SW480 (cell line): ENCODE data around the gene SLC4A4.
"Not testable (repeated sequence)": the region's sequence is repeated elsewhere in the genome, so short reads cannot be mapped to it uniquely, and the experiment has no call there.

Experiments
- DNase-seq: peaks from one replicate; pipeline ENCODE4 v3.0.0-alpha.2; 2016; ENCODE audit warnings: low spot score

Gene SLC4A4

DNA sequence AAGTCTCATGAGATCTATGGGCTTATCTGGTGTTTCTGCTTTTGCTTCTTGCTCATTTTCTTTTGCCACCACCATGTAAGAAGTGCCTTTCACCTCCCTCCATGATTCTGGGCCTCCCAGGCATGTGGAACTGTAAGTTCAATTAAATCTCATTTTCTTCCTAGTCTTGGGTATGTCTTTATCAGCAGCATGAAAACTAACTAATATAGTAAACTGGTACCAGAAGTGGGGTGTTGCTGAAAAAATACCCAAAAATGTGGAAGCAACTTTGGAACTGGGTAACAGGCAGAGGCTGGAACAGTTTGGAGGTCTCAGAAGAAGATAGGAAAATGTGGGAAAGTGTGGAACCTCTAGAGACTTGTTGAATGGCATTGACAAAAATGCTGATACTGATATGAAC is 70.1 kb downstream of the SLC4A4 start:
- not testable (repeated sequence) for DNase-seq

DNA sequence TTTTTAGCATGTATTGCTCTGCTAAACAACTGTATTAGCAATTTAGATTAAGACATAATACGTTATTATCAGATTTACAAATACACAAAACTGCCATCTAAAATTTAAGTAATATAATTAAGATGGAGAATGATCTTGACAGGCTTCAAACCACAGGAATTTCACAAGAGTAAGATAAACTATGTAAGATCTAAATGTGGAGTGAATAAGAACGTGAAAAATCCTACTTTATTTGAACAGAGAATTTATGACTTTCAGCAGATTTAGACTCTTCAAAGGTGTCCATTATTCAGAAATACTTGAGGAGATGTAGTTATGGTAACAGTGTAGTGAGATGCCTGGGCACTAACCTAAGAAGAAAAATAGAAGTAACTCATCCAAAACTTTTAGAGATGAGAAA is 73.2 kb downstream of the SLC4A4 start:
- no peak for DNase-seq

DNA sequence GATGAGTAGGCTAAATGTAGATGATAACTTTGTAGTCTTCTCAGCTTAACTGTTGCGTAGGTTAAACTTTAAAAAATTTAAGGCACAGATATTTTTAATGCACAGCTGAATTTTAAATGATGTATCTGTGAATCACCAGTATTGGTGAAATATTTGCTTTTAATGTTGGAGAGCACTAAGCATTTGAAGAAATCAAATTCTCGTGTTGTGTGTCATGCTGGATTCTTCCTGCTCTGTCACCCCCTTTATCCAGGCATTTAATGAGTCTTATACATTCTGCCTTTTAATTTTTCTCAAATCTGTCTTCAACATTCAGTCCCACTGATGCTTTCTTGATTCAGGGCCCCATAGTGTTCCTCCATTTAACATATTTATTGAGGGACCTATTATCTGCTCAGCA is 76.7 kb downstream of the SLC4A4 start:
- DNase-seq: no peak

DNA sequence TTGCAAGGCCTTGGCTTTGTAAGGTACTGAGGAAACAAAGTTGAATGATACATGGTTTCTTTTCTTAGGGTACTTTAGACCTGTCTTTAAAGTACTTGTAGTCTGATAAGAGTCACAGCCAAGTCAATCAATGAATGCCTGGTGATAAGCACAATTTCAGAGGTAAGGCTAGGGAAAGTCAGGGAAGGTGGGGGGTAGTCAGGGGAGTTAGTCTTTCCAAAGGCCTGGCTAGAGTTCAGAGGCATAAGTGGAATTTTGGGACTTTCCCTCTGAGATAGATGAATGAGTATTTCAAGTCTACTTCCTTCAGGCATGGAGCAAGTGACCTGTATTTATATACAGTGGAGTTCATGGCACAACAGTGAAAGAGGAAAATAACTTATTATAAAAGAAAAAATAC is 78.3 kb downstream of the SLC4A4 start:
- no peak for DNase-seq

DNA sequence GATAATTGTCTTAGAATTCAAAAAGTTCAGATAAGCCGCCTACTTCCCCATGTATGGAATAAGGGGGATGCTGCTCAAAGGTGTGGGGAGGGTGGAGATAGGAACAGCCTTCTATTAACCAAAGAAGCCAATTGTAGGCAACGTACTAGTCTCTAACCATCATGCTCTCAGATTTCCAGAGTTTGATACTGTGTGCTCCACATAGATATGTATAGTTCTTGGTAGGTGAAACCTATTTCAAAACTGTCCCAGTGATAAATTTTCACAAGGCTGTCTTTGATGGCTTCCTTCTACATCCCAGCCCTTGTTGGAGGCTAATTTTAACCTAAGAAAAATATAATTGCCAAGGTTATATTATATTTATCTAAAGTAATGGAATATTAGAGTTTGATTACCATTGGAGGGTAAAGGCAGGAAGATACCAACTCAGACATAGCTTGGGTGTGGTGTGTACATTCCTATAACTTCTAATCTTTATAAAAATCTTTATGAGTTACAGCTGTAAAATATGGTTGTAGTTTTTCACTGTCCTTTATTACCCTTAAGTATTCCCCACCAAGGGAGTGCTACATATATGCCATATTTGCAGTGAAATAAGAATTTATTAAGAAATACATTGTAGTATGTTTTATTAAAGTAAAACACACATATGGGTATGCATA is 87.7 kb downstream of the SLC4A4 start:
- DNase-seq: no peak

DNA sequence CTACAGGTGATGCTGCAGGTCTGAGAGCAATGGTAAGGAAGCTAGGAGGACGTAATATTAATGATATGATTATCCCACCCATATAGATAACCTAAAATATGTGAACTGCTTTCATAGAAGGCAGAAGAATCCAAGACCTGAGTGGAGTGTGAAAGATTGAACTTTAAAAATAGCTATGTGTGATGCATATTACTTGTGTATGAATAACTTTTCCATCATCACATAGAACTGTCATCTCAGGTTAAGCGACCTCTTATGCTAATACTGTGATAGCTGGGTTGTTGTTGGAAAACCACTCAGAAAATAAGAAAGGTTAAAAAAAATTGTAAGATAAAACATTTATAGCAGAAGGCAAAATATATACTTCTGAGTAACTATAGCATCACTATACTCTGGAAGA is 90.3 kb downstream of the SLC4A4 start:
- no peak for DNase-seq

DNA sequence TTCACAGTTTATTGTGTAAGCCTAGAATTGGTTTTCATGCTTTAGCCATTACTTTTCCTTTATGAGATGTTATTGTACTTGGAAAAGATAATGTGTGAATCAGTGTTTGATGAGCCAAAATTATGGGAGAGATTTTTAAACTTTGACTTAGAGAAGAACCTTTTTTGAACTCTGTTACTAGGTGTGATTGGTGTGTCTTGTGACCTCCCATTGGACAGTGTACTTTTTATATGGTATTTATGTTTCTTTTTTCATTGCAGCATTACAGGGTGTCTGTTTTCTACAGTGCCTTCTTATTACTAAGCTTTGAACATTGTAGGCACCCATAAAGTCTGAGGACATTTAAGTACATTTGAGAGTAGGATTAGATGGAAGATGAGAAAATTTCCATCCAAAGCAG is 91.1 kb downstream of the SLC4A4 start:
- no peak for DNase-seq

DNA sequence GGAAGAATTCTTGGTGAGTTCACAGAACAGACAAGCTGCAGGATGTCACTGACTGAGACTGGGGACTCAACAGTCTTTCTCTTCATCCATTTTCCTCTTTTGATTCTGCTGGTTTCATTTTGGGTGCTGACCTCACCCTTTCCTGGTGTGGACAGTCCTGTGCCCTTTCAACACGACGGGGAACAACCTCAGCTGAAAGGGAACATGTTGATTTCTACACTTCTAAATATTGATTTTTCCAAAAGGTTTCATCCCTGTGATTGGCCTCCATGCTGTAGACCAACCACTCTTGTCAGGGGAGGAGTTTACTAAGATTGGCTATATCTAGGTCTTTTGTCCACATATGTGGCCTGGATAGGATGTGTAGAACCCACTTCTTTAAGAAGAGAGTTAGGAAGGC is 91.8 kb downstream of the SLC4A4 start:
- DNase-seq: no peak

DNA sequence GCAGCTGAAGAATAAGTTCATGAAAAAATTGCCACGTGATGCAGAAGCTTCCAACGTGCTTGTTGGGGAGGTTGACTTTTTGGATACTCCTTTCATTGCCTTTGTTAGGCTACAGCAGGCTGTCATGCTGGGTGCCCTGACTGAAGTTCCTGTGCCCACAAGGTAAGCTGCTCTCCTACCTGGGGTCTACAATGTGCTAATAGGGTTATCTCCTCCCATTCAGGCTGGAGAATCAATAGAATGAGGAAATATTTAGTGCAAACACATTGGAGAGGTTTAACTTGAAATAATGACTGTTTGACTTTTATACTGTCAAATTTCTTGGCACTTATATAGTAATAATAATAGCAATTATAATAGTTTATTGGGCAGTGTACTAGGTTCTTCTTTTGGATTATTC is 101.8 kb downstream of the SLC4A4 start:
- DNase-seq: no peak

DNA sequence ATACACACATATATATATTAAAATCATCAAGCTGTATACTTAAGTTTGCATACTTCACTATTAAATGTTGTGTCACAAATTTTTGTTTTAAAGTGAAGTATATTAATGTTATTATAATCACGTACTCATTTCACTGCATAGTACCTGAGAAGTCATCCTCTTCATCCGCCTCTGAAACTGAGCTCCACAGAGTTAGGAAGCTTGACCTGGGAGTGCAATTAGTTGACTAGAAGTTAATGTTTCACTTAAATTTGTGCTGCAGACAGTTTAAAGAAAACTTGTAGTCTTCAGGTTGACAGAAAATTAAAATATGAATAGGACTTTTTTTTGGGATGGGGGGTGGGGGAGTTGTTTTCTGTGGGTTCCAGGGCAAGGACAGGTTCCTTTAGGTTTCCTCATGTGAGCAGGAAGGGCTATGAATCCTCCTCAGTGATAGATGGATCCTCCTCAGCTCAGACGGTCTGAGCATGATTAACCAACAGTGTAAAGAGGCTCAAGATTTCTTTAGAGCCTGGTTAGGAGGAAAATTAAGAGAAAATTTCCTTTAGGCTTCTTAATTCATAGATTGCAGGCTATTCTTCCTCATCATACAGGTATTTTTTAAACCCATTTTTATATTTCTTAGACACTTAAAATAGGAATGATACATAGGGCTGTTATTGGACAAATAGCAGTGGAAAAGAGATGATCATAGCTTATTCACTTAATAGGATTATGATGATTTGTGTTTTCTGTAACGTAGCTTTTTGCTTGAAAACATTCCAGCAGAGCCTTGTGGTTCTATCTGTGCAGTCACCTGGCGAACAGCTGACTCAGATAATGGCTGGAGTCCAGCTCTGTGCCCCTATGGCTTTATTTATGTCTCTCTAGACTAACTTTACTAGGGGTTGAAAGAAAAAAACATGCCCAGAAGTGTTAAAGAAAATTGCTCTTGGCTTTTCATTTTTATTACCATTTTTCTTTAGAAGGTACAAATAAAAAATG is 102.7 kb downstream of the SLC4A4 start:
- DNase-seq: no peak

DNA sequence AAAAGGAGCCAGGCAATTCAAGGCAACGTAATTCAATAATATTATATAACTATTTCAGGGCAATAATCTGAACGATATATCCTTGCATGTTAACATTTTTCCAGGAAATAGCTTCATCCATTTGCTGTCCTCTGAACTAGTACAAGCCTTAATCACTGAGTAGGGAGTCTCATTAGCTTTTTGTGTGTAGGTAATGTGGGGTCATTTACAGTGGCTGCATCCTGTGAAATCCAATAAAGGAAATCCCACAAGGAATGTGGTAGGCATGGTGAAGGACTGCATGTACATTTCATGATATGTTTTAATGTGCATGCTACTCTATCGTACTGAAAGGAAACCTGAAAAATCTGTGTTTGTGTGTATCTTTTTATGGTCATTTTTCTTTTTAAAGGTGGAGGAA is 103.5 kb downstream of the SLC4A4 start:
- DNase-seq: no peak

DNA sequence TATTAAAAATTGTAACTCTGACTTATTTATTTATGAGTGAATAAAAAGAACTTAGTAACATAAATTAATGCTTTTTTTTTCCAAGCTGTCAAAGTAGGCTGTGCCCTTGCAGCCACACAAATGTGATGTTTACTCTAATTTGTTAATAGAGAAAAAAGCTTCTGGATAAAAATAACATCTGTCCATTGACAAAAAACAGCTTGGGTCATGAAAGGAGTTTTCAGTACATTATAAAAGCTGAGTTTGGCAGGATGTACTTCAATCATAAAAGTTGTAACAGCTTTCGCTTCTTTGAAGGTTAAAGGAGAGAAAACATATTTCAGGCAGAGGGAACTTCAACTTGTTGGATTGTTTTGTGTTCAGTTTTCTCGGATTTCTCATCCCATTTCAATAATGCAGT is 105.6 kb downstream of the SLC4A4 start:
- no peak for DNase-seq

DNA sequence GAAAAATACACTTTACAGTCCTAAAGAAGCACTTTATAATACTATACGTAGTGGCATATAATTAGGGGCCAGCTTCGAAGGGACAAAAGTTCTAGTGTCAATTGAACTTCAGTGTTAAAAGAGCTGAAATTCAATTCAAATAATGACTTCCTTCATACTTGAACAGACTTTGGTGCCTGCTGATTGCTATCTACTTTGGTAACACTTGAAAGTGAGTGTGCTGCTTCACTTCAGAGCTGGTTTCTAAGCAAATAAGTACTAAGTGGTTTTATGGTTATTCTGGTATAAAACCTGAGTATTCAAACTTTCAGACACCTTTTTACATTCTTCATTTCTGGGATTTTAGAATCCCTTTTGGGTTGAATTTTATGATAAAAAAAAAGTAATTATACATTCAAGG is 107.0 kb downstream of the SLC4A4 start:
- DNase-seq: no peak

DNA sequence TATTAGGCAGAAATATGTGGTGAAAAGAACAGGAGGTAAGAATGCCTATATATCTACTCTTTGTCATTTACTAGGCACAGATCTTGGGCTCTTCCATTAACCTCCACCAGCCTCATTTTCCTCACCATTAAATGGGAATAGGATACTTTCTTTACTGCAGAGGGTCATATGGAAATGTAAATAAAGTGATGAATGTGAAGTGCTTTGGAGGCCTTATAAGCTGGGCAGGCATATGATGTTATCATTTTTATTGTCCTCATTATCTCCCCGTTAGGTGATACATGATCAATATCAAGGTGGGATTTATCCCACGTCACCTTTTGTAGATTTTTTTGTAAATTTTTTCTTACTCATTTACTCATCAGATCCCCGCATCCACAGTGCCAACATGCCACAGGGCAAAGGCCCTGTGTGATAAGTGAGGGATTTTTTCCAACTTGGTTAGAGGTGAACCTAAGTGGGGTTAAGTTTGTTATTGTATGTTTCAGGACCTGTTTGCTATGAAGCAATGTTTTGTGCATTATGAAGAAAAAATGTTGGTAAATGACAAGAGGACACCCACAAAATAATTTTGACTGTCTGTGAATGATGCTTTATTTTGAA is 107.8 kb downstream of the SLC4A4 start:
- DNase-seq: no peak

DNA sequence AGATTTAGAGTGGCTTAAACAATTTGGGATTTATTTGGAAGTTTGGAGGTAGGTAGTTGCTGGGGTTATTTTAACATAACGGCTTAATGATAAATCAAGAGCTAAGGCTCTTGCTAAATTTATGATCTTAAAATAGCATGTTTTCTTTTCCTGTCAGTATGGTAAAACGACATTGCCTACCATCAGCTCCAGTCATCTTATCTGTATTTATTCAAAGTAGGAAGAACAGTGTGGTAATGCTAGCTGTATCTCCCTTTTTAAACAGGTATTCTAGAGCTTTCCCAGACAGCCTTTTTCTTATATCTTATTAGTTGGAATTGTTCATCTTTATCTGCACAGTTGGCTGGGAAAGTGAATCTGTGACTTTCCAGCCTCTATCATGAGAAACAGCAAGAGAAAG is 110.2 kb downstream of the SLC4A4 start:
- no peak for DNase-seq

DNA sequence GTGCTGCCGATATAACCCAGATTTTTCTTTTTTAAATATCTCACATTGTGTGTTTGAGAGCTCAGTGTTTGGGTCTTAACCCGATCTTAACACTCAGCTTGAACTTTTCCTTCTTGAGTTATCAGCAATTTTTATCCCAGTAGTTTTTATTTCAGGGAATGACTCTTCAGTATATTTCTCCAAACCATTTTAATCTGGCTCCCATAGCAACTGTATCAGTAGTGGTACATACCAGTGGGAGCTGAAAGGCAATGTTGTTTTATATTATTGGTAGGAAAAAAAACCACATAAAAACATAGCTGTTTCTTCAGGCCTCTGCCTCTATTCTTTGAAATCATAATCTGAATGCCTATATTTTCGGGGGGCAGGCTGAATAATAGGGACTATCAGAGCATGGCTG is 111.1 kb downstream of the SLC4A4 start:
- DNase-seq: no peak

DNA sequence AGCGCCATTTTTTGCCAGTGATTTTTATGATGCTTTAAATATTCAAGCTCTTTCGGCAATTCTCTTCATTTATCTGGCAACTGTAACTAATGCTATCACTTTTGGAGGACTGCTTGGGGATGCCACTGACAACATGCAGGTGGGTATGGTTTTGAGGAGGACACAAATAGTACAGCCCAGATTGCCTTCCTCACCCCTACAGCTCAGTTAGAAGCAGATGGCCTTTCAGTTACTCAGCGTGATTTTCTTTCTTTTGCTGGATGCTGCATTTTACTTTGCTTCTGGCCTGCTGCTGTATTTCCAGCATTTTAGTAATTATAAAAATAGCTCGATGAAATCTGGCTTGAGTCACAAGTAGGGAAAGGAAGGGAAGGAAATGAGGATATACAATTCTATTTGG is 114.7 kb downstream of the SLC4A4 start:
- no peak for DNase-seq

DNA sequence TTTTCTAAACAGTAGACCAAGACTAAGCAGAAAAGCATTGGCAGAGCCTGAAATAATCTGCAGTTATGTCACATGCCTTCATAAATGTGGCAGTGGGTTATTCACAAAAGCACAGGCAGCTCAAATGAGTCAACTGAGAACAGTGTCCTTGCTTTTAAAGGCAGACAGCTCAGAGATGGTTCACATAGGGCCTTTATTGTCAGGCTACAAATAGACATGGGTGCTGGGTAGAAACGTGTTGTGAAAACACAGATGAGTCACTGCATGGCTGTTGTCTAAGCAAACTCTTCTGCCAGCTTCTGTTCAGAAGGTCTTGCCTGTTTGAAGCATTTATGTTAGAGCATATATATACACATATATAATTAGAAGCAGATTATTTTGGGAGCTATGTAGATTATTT is 118.0 kb downstream of the SLC4A4 start:
- DNase-seq: no peak

DNA sequence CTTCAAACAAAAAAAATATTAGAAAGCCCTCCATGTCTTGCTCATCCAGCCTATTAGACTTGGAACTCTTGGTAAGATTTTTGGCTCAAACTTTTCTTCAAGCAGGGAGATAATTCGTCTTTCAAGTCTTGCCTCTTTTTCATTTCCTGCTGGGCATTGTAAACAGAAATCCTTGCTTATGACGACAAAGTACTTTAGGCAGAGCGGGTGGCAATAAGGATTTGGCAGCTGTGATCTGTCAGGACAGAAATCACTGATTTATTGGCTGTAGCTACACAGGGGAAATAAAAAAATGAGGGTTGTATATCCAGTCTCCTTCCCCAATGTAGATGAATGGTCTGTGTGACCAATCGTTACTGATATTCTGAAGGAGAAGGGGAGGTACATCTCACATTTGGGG is 121.6 kb downstream of the SLC4A4 start:
- no peak for DNase-seq

DNA sequence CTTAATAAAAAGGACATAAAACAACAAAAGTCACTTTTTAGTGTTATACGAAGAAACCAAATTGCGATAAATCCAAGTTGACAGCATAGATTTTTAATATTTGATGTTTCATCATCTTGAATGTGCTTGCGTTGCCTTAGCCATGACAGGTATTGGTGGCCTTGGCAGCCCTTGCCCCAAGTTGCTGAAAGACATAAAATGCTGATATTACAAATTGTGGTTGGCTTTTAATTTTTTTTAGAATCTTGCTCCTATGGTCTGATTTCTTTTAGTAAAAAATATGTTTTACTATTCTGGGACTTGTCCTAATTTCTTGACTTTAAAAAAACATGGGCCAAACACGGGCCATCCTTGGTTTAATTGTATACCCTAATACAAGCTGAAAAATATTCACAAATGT is 122.6 kb downstream of the SLC4A4 start:
- no peak for DNase-seq

DNA sequence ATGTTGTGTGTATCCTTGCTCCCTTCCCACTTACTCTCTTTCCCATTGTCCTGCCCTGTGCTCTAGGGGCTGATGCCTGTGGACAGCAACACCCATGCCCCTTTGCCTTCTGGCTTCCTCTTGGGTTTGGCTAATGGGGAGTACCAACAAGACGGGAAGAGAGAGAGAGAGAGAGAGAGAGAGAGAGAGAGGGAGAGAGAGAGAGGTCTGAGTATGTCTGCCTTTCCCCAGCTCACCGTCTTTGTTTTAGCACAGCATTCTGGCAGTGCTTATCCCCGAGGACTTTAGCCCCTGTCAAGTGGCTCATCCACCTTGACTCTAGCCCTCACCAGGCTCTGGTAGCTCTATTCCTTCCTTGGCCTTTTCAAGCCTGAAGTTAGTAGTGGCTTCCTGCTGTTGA is 128.0 kb downstream of the SLC4A4 start:
- DNase-seq: no peak

DNA sequence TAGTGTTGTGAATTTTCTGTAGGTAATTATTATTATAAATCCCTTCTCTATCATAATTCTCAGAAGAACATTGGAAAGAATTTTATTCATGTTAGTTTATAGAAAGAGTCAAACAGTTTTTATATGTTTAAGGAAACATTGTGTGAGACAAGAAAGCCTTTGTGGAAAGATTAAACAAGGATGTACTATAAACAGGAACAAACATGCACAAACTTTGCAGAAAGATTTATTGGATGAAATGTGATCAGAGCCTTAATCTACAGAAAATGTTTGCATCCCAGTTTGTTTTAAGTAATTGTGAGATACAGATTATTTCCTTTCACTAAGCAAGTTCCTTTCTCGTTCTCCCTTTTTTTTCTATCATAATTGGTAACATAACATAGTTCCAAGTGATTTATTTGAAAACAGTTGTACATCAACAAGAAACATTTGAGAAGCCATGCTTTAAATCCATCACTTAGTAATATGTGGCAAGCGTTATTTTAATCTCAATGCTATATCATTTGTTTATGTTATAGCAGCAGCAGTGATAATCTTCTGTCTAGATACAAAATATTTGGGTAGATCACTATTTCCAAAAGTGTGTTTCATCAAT is 129.4 kb downstream of the SLC4A4 start:
- DNase-seq: no peak

DNA sequence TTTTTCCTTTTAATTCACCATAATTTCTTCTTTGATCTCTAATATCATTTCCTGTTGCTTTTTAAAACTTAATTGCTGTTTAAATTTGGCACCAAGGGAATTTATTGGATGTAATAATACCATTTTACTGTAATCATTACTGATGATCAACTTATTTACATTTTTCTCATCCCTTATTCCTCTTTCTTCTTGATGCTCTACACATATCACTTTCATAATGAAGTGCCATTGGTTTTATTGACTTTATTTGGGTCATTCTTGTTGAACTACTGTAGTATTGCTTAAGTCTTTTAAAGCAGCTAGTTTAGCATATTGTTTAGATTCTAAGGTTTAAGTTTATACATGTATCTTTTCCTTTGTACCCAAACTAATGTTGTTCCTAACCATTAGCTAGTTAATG is 130.7 kb downstream of the SLC4A4 start:
- DNase-seq: no peak
